Measurements from ENCODE around the gene OR51E2. TPM values are rescaled to one million over a fixed set of nuclear protein-coding genes. Genes with fewer than 3 reads are reported as not detected.

Gene OR51E2
- total and polyA plus RNA-seq, 2 donors (not counting 1 experiment from before 2014, with no cell fraction given) = not detected

- Histone ChIP-seq H4K20me1 (ENCODE audit: control insufficient read depth, insufficient read depth, low read length, poor library complexity, severe bottlenecking) (no peaks in the 10 kb centered on the region), H3K27me3 (replicated peaks in 1 of 4; ENCODE audit: control extremely low read depth in 1 of 4, control insufficient read depth in 3 of 4, insufficient read depth in 4 of 4, low read length in 3 of 4) (peaks cover 0 to 2% (median 0%) of the 10 kb centered on the region in 4 experiments), H3K27ac (ENCODE audit: low read length in 2 of 2) (no peak overlapping the region), H3K36me3 (replicated peaks in 1 of 2; ENCODE audit: control extremely low read depth in 1 of 2, control insufficient read depth in 1 of 2, extremely low read depth in 1 of 2, insufficient read depth in 2 of 2, low read length in 1 of 2) (no peaks in the 10 kb centered on the region), H3K4me2 (replicated peaks; ENCODE audit: low read depth, low read length, poor library complexity, severe bottlenecking) (no peak overlapping the region), H3K9me3 (ENCODE audit: control extremely low read depth in 1 of 3, control insufficient read depth in 2 of 3, insufficient read depth in 1 of 3, low read length in 2 of 3) (no peaks in the 10 kb centered on the region), H3K79me2 (ENCODE audit: control insufficient read depth, insufficient read depth, low read length) (no peaks in the 10 kb centered on the region), H3K4me1 (ENCODE audit: control insufficient read depth in 2 of 2, insufficient read depth in 2 of 2, low read length in 2 of 2) (no peaks in the 10 kb centered on the region), H3K4me3 (ENCODE audit: control extremely low read depth in 1 of 5, extremely low read depth in 1 of 5, insufficient read depth in 1 of 5, low read depth in 2 of 5, low read length in 4 of 5) (no peak overlapping the region), H2AFZ (ENCODE audit: insufficient read depth, low read depth, low read length, poor library complexity, severe bottlenecking) (no peak overlapping the region), H3K9ac (ENCODE audit: low read length) (no peak overlapping the region)
- Mint-ChIP-seq H3K27me3 (peaks cover 34% of the 10 kb centered on the region), H3K4me1 (no peaks in the 10 kb centered on the region), H3K4me3 (no peak overlapping the region), H3K9me3 (ENCODE audit: insufficient read depth) (no peaks in the 10 kb centered on the region), H3K27ac (no peak overlapping the region)
- intact Hi-C loops (cut with micrococcal nuclease) = no loop called here
- DNase-seq = no peak
- no peak for ATAC-seq (ENCODE audit: low read depth)
- POLR2A ChIA-PET = no interaction called here
- 45% methylated on average over 2 of the region's 5 CpGs for WGBS (ENCODE audit: insufficient coverage)
- CTCF ChIA-PET = no interaction called here
- TF ChIP-seq CTCF (IDR thresholded peaks at IDR 0.05) (no peak), EZH2 (IDR thresholded peaks at IDR 0.05; ENCODE audit: borderline replicate concordance, insufficient read depth, low read depth, low read length, poor library complexity, severe bottlenecking) (no peak)
Observed at GRCh38 chr11:4643076-4643475, 54.6 kb downstream of the OR51E2 start.

- ATAC-seq (ENCODE audit: low read depth) (no peak), DNase-seq (no peak)
- ChIA-PET POLR2A (no interaction called here), CTCF (no interaction called here)
- Mint-ChIP-seq H3K4me1 (no peaks in the 10 kb centered on the region), H3K4me3 (no peak overlapping the region), H3K27me3 (peaks cover 32% of the 10 kb centered on the region), H3K9me3 (ENCODE audit: insufficient read depth) (no peaks in the 10 kb centered on the region), H3K27ac (no peak overlapping the region)
- H3K4me3 ChIP-seq (ENCODE audit: control extremely low read depth in 1 of 5, extremely low read depth in 1 of 5, insufficient read depth in 1 of 5, low read depth in 2 of 5, low read length in 4 of 5) = no peak overlapping the region
- H3K9me3 ChIP-seq (ENCODE audit: control extremely low read depth in 1 of 3, control insufficient read depth in 2 of 3, insufficient read depth in 1 of 3, low read length in 2 of 3) = peaks cover 0 to 4% (median 0%) of the 10 kb centered on the region in 3 donors
- H3K9ac ChIP-seq (ENCODE audit: low read length) = no peak overlapping the region
- no peak overlapping the region for H2AFZ ChIP-seq (ENCODE audit: insufficient read depth, low read depth, low read length, poor library complexity, severe bottlenecking)
- no peak overlapping the region for H3K27ac ChIP-seq (ENCODE audit: low read length in 2 of 2)
- no peak for TF ChIP-seq CTCF (IDR thresholded peaks at IDR 0.05)
- no peak for TF ChIP-seq EZH2 (IDR thresholded peaks at IDR 0.05; ENCODE audit: borderline replicate concordance, insufficient read depth, low read depth, low read length, poor library complexity, severe bottlenecking)
- 79% methylated on average over 4 of the region's 7 CpGs for WGBS (ENCODE audit: insufficient coverage)
- no peak overlapping the region for H3K4me2 ChIP-seq (replicated peaks; ENCODE audit: low read depth, low read length, poor library complexity, severe bottlenecking)
- H4K20me1 ChIP-seq (ENCODE audit: control insufficient read depth, insufficient read depth, low read length, poor library complexity, severe bottlenecking) = no peaks in the 10 kb centered on the region
- intact Hi-C loops (cut with micrococcal nuclease) = no loop called here
- peaks cover 0 to 2% of the 10 kb centered on the region in 2 donors for H3K4me1 ChIP-seq (ENCODE audit: control insufficient read depth in 2 of 2, insufficient read depth in 2 of 2, low read length in 2 of 2)
- H3K79me2 ChIP-seq (ENCODE audit: control insufficient read depth, insufficient read depth, low read length) = no peaks in the 10 kb centered on the region
- H3K36me3 ChIP-seq (replicated peaks in 1 of 2; ENCODE audit: control extremely low read depth in 1 of 2, control insufficient read depth in 1 of 2, extremely low read depth in 1 of 2, insufficient read depth in 2 of 2, low read length in 1 of 2) = no peaks in the 10 kb centered on the region
- H3K27me3 ChIP-seq (replicated peaks in 1 of 4; ENCODE audit: control extremely low read depth in 1 of 4, control insufficient read depth in 3 of 4, insufficient read depth in 4 of 4, low read length in 3 of 4) = peaks cover 0 to 7% (median 2%) of the 10 kb centered on the region in 4 experiments
Observed at GRCh38 chr11:4642043-4642442, 55.6 kb downstream of the OR51E2 start.
